Left lung (tissue), 10 donors: ENCODE data around the gene CAPZA1. TPM values are rescaled to one million over a fixed set of nuclear protein-coding genes. Genes with fewer than 3 reads are reported as not detected.

ENCODE experiments used
- ATAC-seq: fragments of 200-7000 bp; cut with Tn5 transposase; one replicate; pipeline ENCODE4 v1.9.1; 2020; ENCODE audit warnings: moderate library complexity
- DNase-seq, 4 donors: peaks; one replicate each; pipeline ENCODE4 v3.0.0-alpha.2; 2013 to 2020
- H3K27ac ChIP-seq, 2 donors: fragments of 200-600 bp; sonication (generic) in 1 of 2; one replicate each; pipeline versions ENCODE4 v1.5.0 to v1.8.0; 2020 to 2021
- H3K27me3 ChIP-seq, 2 donors: fragments of 200-600 bp; sonication (generic) in 1 of 2; one replicate each; pipeline versions ENCODE4 v1.5.0 to v1.8.0; 2020 to 2021
- H3K36me3 ChIP-seq, 2 donors: fragments of 200-600 bp; sonication (generic) in 1 of 2; one replicate each; pipeline versions ENCODE4 v1.5.0 to v1.8.0; 2020 to 2021
- H3K4me1 ChIP-seq, 2 donors: fragments of 200-600 bp; one replicate each; pipeline ENCODE4 v1.8.0; 2021
- H3K4me3 ChIP-seq, 2 donors: fragments of 200-600 bp; sonication (generic) in 1 of 2; one replicate each; pipeline versions ENCODE4 v1.5.0 to v1.8.0; 2020 to 2021; ENCODE audit warnings: mild to moderate bottlenecking in 1 of 2
- H3K9me3 ChIP-seq, 2 donors: fragments of 200-600 bp; sonication (generic) in 1 of 2; one replicate each; pipeline versions ENCODE4 v1.5.0 to v1.8.0; 2020 to 2021
- intact Hi-C, 2 donors: fragments of 100-400 bp; cut with DNase I; formaldehyde crosslinking; loops; one replicate each; pipeline versions ENCODE4 v1.11.2 to v1.14.2; 2022
- polyA plus RNA-seq, 6 donors: library from polyadenylated mRNA; unstranded; fragments of 120-200 nt; gene quantifications; one replicate each; pipeline ENCODE4 v1.2.1, GENCODE V29; 2013; ENCODE audit not compliant: insufficient read length in 6 of 6
- total RNA-seq, 2 donors: library from RNA; stranded (reverse); fragmentation: NEBNext Ultra II Directional; extraction: Animal tissue kit (Norgen Biotek cat#: 25700); gene quantifications; one replicate each; pipeline ENCODE4 v1.2.1, GENCODE V29; 2021
- TF ChIP-seq, protein P1 (sequence below), 2 donors: fragments of 200-600 bp; sonication (generic) in 1 of 2; IDR thresholded peaks; one replicate each; pipeline versions ENCODE4 v1.5.0 to v1.8.0; 2021; ENCODE audit warnings: antibody characterized with exemption in 2 of 2
- donor health status: DM: no; HTN: yes; CAD: no.
- donor health status: DM: no; HTN: no; CAD: no.

CAPZA1 gene
- total and polyA plus RNA-seq, 8 donors = 122 to 167 (median 146) TPM

DNA sequence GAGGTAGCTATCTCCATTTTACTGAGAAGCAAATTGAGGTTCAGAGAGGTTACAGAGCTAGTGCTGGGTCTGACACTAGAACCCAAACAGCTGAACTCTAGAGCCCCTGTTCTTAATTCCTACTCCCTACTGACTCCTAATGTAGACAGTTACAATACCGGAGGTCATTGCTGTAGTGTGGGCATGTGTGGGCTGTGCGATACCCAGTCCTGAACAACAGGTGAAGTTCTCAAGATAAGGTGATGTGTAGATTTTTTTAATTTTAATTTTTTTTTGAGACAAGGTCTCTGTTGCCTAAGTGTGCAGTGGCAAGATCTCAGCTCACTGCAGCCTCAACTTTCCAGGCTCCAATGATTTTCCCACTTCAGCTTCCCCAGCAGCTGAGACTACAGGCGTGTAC lies 88.9 kb downstream of the CAPZA1 start:
- Histone ChIP-seq H3K9me3 (no peaks in the 10 kb centered on the region), H3K4me1 (peaks cover 26 to 35% of the 10 kb centered on the region in 2 donors), H3K27me3 (peaks cover 0 to 26% of the 10 kb centered on the region in 2 donors), H3K36me3 (no peaks in the 10 kb centered on the region), H3K4me3 (no peak overlapping the region), H3K27ac (no peak overlapping the region)
- no peak for DNase-seq
- TF ChIP-seq, protein P1, sequence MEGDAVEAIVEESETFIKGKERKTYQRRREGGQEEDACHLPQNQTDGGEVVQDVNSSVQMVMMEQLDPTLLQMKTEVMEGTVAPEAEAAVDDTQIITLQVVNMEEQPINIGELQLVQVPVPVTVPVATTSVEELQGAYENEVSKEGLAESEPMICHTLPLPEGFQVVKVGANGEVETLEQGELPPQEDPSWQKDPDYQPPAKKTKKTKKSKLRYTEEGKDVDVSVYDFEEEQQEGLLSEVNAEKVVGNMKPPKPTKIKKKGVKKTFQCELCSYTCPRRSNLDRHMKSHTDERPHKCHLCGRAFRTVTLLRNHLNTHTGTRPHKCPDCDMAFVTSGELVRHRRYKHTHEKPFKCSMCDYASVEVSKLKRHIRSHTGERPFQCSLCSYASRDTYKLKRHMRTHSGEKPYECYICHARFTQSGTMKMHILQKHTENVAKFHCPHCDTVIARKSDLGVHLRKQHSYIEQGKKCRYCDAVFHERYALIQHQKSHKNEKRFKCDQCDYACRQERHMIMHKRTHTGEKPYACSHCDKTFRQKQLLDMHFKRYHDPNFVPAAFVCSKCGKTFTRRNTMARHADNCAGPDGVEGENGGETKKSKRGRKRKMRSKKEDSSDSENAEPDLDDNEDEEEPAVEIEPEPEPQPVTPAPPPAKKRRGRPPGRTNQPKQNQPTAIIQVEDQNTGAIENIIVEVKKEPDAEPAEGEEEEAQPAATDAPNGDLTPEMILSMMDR (IDR thresholded peaks at IDR 0.05) = no peak
- intact Hi-C loops = loop anchor here in 1 of 2 donors (10.0 kb wide), 2 partner anchors 84 to 314 kb away; partner anchors contain the start of gene CTTNBP2NL
- no peak for ATAC-seq

DNA sequence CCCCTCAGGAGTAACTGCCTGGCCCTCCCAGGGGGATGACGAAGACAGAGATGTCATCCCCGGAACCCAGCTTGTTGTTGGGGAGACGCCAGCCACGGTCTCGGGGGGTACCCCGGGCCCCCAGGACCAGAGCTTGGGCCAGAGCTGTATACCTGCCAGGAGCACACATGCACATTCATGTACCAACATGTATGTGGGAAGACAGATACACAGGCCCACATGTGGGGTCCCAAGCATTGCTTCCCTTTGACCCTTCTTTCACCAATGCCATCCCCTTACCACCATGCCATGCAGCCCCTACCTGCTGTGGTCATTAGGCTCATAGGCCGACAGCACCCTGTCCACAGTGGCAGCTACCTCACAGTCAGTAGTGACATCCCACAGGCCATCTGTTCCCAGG lies 90.5 kb downstream of the CAPZA1 start:
- H3K27ac ChIP-seq = no peak overlapping the region
- no peaks in the 10 kb centered on the region for H3K9me3 ChIP-seq
- no peak overlapping the region for H3K4me3 ChIP-seq
- TF ChIP-seq, protein P1 (IDR thresholded peaks at IDR 0.05) = no peak
- ATAC-seq = no peak
- H3K27me3 ChIP-seq = peaks cover 0 to 37% of the 10 kb centered on the region in 2 donors
- no peaks in the 10 kb centered on the region for H3K36me3 ChIP-seq
- no peak for DNase-seq
- intact Hi-C loops = no loop called here
- H3K4me1 ChIP-seq = peaks cover 16 to 33% of the 10 kb centered on the region in 2 donors

DNA sequence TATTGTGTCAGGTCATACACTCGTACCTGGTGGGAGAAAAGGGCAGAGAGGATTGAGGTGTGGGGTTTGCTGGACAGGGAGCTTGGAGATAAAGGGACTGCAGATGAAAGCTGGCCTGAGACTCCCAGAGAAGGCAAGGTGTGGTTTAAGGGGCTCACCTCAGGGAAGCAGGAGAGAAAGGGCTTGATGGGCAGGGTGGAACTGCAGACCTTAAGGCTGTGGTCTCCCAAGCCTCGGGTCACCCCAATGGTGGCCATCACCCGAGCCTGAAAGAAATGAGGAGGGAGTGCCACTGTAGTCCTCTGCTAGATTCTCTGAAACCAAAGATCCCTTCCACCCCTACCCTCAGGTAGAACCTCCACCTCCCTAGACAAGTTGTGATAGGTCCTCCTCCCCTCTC lies 91.0 kb downstream of the CAPZA1 start:
- Histone ChIP-seq H3K4me1 (peaks cover 12 to 30% of the 10 kb centered on the region in 2 donors), H3K27me3 (peaks cover 0 to 34% of the 10 kb centered on the region in 2 donors), H3K27ac (no peak overlapping the region), H3K36me3 (no peaks in the 10 kb centered on the region), H3K4me3 (no peak overlapping the region), H3K9me3 (no peaks in the 10 kb centered on the region)
- ATAC-seq (no peak), DNase-seq (no peak)
- intact Hi-C loops = no loop called here
- TF ChIP-seq, protein P1 (IDR thresholded peaks at IDR 0.05) = no peak

DNA sequence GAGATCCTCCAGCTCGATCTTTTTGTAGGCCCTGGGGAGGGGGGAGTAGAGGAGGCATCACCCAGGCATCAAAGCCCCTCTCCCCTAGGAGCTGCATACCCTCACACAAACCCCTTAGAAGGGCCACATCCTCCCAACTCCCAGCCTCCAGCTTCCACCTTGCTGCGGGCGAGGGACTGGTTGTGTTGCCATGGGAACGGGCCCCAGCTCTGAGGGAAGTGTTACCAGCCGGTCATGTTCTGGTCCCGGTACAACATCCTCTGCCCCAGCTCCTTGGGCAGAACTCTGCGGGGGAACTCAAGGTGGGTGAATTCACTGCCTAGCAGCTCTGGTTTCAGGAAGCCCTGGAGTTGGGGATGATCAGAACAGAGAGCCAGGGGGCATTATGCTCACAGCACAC lies 91.4 kb downstream of the CAPZA1 start:
- no peak for DNase-seq
- peaks cover 12 to 30% of the 10 kb centered on the region in 2 donors for H3K4me1 ChIP-seq
- no peak overlapping the region for H3K27ac ChIP-seq
- ATAC-seq = no peak
- no peak overlapping the region for H3K4me3 ChIP-seq
- TF ChIP-seq, protein P1 (IDR thresholded peaks at IDR 0.05) = no peak
- H3K27me3 ChIP-seq = peaks cover 0 to 30% of the 10 kb centered on the region in 2 donors
- H3K9me3 ChIP-seq = no peaks in the 10 kb centered on the region
- no peaks in the 10 kb centered on the region for H3K36me3 ChIP-seq
- intact Hi-C loops = no loop called here

DNA sequence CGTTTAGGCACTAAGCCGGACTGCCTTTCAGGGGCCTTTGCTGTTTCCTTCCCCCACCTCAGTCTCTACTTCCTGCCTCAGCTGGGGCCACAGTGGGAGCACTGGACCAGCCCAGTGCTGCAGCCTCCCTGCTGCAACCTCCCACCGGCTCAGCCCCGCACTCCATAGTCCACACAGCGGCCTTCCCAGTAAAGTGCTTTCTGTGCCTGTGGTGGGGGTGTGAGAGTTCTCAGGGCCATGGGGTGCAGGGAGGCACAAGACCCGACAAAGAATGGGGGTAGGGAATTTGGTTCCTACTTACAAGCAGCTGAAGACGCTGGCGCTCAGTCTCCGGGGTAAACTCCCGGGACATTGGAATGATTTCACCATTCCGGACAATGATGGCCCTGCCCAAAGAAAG lies 92.0 kb downstream of the CAPZA1 start:
- H3K4me3 ChIP-seq = no peak overlapping the region
- TF ChIP-seq, protein P1 (IDR thresholded peaks at IDR 0.05) = no peak
- DNase-seq (no peak), ATAC-seq (no peak)
- H3K4me1 ChIP-seq = peaks cover 13 to 36% of the 10 kb centered on the region in 2 donors
- H3K36me3 ChIP-seq = no peaks in the 10 kb centered on the region
- no peaks in the 10 kb centered on the region for H3K9me3 ChIP-seq
- intact Hi-C loops = no loop called here
- H3K27ac ChIP-seq = no peak overlapping the region
- peaks cover 0 to 25% of the 10 kb centered on the region in 2 donors for H3K27me3 ChIP-seq
